GM20000 (cell line): Measurements from ENCODE around the gene MTCP1.

ENCODE experiments used
- DNase-seq: peaks from one replicate; pipeline ENCODE4 v3.0.0; 2012; ENCODE audit warnings: low spot score
- TF ChIP-seq, protein P1 (sequence below): IDR thresholded peaks from 2 replicates; pipeline ENCODE4 v1.5.1; 2012; ENCODE audit warnings: mild to moderate bottlenecking, control low read depth; ENCODE audit errors: extremely low read depth, missing control alignments

The MTCP1 gene

DNA sequence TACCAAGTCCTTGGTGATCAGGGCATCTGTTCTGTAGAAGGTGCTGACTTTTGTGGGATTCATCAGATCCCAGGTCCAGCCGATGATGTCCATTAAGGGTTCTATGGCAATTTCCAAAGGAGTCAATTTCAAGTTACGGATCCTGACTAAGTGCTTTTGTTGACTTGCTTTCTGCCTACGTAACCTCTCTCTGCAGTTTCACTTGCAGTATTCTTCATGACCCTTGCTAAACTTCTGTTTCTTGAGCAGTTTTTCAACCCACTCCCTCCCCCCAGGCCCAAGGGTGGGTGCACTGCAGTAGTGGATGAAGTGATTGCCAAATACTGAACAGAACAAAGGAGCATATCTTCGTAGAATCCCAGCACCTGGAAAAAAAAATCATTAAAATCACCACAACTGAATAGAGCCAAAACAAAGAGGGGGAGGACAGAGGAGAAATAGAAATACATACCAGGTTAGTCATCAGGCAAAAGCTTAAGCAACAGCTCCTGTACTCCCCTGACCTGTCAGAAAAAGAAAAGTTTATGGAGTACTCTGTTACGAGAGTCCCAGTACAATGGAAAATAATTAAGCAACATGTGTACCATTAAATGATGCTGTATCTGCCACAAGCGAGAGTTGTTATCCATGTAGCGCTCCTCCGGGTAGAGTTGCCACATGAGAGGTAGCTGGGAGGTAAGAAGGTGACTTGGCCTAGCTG lies 5.8 kb downstream of the MTCP1 start:
- no peak for DNase-seq
- TF ChIP-seq, protein P1, sequence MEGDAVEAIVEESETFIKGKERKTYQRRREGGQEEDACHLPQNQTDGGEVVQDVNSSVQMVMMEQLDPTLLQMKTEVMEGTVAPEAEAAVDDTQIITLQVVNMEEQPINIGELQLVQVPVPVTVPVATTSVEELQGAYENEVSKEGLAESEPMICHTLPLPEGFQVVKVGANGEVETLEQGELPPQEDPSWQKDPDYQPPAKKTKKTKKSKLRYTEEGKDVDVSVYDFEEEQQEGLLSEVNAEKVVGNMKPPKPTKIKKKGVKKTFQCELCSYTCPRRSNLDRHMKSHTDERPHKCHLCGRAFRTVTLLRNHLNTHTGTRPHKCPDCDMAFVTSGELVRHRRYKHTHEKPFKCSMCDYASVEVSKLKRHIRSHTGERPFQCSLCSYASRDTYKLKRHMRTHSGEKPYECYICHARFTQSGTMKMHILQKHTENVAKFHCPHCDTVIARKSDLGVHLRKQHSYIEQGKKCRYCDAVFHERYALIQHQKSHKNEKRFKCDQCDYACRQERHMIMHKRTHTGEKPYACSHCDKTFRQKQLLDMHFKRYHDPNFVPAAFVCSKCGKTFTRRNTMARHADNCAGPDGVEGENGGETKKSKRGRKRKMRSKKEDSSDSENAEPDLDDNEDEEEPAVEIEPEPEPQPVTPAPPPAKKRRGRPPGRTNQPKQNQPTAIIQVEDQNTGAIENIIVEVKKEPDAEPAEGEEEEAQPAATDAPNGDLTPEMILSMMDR: no peak

DNA sequence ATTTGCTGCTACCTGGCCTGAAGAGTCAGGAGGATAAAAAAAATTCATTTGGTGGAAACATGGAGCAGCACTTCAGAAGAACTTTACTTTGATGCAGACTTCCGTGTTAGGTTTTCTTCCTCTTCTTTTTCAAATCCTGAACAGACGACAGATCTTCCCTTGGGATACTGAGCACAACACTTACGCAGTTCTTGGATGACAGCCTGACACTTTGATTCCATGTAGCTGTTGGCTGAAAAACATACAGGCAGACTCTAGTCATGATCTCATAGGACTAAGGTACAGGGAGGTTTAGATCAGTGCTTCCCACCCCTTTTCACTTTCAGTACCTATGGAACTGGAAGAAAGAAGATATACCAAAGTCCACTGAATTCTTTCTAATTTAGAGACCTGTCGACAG lies 9.2 kb downstream of the MTCP1 start:
- no peak for DNase-seq
- TF ChIP-seq, protein P1: no peak

DNA sequence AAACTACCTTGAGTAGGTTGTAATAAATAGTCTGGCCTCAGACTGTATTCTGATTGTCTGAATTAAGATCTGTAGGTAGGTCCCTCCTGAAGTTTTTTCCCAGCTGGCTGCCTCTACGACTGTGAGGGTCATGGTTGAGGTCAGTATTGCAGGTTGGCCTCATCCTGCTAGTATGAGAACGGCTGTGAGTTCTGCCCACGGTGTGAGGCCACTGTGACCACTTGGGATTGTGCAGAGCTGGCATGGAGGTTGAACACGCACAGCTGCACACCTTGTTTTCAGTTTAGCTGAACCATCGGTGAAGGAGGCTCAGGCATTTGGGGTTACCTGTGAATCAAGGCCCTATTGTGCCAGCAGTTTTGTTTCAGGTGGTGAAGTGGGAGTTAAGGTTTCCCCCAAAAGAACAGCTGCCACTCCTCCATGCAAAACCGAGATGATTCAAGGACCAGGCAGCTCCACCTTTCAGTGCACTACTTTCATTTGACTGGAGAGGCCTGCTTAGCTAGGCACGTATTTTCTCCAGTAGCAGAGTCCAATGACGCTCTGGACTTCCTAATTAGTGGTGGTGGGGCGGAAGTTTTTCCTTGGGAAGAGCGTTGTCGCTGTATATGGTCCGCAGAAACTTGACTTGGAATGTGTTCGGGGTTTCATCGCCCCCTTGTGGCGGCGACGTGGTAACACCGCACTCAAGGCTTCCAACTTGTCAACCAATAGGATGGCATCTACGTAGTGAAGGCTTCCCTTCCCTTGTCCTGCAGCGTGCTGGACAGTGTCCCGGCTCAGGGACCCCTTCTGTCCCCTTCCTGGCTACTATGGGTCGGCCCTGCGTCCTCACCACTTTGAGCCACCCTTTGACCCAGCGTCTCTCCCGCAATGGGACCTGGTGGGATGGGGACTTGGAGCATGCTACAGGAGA lies 13.8 kb downstream of the MTCP1 start:
- TF ChIP-seq, protein P1: peak; percentile 28
- DNase-seq: peak; percentile 34

DNA sequence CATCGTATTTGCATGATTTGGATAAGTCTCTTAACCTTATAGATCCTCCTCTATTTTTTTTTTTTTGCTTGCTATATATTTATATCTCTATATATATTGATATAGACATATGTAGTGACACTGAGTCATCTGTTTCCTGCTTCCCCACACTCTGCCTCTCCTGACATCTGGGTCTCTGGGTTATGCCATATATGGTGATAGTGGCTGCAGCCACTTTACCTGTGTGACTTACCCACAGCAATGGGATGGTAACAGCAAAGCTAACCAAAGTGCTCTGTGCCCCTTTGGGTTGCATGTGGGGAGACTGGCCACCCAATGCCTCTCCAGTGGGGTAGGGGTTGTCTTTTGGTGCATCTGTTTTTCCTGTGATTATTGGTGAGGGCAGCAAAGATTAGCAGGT lies 14.5 kb downstream of the MTCP1 start:
- DNase-seq: no peak

DNA sequence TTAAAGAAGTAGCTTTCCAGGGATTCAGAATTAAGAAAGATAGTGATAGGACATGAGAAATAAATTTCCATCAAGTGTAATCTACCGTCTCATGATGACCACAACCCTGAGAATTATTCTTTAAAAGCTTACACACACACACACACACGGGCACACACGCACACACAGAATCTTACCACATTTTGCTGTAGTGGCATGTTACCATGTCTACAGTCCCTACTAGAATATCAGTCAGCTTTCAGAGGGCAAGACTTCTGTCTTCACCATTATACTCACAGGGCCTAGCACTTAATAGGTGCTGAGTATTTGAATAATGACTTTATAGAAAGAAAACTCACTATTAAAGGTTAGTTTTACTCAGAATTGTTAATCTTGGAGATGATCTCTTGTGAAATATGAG lies 15.4 kb downstream of the MTCP1 start:
- no peak for DNase-seq
- TF ChIP-seq, protein P1: no peak

More for the DNA sequence above, 14.5 kb downstream of the MTCP1 start:
- TF ChIP-seq, protein P1: no peak

DNA sequence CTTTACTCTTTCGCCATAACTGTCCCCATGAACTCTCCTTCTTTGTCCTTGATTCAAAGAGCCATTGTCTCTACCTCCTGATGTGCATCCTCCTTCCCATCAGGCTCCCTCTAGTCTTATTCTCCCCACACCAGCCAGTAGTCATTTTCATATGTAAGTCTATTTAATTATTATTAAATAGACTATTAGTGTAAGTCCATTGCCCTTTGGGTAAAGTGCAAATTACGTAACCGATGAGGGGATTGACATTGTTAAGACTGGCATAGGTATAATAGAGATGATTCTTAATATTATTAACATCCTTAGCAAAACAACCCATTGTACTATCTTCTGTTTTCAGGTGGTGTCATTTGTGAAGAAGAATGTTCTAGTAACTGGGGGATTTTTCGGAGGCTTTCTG lies 16.7 kb downstream of the MTCP1 start:
- TF ChIP-seq, protein P1: no peak

DNA sequence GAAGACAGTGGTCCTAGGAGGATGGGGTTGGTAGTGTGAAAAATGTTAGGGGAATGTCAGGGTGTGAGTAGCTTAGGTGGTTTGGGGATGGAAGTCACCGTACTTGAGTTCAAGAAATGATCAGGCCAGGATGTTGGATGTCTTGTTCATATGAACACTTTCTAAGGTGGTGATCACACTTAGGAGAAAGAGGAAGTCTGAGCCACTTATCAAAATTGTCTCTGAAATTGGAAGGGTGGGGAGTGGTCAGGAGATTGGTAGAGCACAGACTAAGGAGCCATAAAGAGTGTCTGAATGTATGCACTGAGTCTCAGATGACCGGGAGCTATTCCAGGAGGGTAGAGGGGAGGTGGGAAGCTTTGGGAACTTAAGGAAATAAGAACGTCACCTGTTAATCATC lies 17.3 kb downstream of the MTCP1 start:
- TF ChIP-seq, protein P1: no peak
- no peak for DNase-seq

More for the DNA sequence above, 16.7 kb downstream of the MTCP1 start:
- no peak for DNase-seq
